HG03460 (cell line): ENCODE data around the gene MRPL45.
A peak's percentile ranks its signal among the peaks of the same experiment; 100 is the strongest.

Experiments used
- ATAC-seq: cut with Tn5 transposase; IDR thresholded peaks from one replicate; pipeline ENCODE4 v1.9.1; 2021; ENCODE audit not compliant: unreplicated experiment

The MRPL45 gene

GRCh38 chr17:38344420-38344745 lies 47.4 kb downstream of the MRPL45 start:
- ATAC-seq, result no peak

DNA sequence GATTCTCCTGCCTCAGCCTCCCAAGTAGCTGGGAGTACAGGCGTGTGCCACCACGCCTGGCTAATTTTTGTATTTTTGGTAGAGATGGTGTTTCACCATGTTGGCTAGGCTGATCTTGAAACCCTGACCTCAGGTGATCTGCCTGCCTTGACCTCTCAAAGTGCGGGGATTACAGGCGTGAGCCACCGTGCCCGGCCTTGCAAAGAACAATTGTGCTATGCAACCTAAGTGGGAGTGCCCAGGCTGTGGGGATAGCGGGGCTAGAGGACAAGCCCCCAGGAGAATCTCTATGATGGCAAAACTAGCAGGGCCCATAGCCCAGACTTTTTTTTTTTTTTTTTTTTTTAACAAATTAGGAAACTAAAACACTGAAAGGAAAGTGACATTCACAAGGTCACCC lies 48.8 kb downstream of the MRPL45 start:
- no peak for ATAC-seq

DNA sequence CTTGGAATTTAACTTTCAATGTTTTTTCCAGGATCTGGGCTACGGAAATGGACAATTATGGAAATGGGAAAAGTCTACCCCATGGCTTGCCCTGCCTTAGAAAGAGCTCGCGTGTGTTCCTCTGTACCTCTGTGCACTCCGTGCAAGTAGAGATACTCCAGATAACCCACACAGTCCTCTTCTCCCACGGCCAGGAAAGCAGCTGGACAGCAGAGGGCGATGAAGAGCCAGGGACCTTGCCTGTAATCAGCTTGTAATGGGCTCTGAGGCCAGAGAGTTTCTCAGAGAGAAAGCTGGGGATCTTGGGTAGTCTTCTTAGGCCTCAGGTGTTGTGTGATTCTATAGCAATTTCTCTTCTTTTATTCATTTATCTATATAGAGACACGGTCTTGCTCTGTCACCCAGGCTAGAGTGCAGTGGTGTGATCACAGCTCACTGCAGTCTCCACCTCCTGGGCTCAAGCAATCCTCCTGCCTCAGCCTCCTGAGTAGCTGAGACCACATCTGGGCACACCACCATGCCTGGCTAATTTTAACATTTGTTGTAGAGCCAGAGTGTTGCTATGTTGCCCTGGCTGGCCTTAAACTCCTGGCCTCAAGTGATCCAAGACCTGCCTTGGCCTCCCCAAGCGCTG lies 52.2 kb downstream of the MRPL45 start:
- ATAC-seq, result no peak

- no peak for ATAC-seq
Measured at GRCh38 chr17:38350035-38350434, 53.1 kb downstream of the MRPL45 start.

DNA sequence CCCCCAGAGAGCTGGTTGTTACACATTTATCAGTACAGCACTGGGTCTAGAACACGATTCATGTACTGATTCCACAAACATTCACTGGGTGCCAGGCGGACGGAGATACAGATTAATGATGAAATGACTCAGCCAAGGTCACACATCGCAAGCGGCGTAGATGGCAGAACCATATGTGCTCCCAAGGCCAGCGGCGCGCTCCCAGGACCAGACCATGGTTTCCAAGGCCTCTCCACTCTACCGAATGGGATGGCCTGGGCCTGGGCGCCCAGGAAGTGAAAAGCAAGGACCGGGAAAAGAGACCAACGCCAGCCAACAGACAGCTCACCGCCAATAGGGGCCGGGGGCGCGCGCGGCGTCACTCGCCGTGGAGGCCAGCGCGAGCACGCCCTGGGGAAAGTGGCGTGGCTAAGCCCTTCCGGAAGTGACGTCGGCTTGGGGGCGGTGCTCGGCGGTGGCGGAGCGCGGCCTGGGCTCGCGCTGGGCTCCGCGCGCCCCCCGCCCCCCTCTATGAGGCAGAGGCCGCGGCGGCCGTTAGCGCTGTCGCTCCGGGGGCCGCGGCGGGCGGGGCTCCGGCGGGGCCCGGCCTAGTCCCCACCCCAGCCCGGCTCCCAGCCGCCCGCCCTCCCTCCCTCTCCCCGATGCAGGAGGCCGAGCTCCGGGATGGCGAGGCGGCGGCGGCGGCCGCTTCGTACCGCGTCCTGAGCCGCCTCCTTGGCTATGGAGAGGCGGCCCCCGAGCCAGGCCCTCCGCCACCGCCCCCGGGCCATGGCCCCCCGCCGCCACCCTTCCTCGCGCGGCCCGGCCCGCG lies 54.6 kb downstream of the MRPL45 start, which contains the start of gene SOCS7:
SOCS7 (plus strand) TSS at position 433 of the 811 bp plus-strand sequence; CDS start at position 642, 209 bp downstream.
- ATAC-seq, result peak; percentile 85

DNA sequence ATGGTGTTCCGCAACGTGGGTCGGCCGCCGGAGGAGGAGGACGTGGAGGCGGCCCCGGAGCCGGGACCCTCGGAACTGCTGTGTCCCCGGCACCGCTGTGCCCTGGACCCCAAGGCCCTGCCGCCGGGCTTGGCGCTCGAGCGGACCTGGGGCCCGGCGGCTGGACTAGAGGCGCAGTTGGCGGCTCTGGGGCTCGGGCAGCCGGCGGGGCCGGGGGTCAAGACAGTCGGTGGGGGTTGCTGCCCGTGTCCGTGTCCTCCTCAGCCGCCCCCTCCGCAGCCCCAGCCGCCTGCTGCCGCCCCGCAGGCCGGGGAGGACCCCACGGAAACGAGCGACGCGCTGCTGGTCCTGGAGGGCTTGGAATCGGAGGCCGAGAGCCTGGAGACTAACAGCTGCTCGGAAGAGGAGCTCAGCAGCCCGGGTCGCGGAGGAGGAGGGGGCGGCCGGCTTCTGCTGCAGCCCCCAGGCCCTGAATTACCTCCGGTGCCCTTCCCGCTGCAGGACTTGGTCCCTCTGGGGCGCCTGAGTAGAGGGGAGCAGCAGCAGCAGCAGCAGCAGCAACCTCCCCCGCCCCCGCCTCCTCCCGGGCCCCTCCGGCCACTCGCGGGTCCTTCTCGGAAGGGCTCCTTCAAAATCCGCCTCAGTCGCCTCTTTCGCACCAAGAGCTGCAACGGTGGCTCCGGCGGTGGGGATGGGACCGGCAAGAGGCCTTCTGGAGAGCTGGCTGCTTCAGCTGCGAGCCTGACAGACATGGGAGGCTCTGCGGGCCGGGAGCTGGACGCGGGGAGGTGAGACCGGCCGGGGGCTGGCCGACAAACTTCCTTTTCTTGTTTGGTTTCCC lies 55.5 kb downstream of the MRPL45 start:
- no peak for ATAC-seq

DNA sequence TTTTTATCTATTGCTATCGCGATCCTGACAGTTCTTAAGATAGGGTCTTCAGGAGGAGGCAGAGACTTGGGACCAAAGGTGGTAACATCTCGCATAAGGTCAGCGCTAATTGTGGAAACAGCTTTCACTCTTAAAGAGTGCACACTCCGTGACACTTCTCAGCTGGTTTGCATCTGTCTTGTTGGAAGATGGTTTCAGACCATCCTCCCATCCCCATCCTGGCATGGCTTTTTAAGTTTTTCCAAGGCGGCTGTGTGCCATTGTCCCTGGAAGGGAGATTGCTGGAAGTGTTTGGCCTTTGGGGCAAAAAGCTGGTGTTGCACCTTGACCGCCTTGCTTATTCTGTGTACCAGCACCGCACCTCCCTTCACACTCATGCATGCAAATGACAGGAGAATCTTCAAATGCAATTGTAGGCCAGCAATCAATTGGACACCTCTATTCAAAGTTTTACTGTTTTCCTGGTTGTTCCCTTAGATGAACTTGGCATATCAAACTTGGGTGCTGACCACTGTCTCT lies 56.2 kb downstream of the MRPL45 start:
- ATAC-seq, result no peak

DNA sequence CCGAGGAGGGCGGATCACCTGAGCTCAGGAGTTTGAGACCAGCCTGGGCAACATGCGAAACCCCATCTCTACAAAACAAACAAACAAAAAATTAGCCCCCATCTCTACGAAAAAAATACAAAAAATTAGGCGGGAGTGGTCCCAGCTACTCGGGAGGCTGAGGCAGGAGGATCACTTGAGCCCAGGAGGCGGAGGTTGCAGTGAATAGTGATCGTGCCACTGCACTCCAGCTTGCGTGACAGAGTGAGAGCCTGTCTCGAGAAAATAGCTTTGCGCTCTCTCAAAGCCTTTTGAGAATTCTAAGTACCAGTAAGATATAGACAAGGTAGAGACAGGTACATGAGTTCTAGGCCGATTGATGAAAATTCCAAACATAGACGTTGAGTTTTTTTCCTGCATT lies 56.7 kb downstream of the MRPL45 start:
- ATAC-seq, result no peak

GRCh38 chr17:38354466-38354865 lies 57.5 kb downstream of the MRPL45 start:
- no peak for ATAC-seq

GRCh38 chr17:38355251-38355650 lies 58.3 kb downstream of the MRPL45 start:
- no peak for ATAC-seq

DNA sequence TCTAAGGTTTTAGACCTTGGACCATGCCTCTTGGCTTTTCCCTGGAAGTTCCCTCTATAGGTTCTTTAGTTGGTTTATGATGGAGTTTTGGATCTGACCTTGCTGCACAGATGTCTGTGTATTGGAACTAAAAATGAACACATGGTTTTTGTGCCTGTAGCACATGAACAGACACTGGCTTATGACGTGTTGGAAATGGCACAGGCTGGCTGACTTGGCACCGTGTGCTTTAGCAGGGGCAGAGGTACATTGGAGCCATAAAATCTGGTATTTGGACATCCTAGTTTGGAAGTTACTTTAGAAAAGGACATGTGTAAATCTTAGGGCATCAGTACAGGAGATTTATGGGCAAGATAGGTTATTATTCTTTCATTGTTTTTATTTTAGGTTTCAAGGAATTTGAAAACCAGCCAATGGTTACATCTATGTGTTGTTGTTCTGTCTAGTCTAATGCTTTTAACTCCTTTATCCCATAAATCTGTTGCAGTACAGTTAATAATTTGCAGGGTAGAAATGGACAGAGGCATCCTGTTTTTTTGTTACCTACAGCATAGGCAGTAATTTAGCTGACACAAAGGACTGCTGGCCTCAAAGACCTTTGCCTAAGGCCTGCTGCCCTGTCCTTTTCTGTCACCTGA lies 60.6 kb downstream of the MRPL45 start:
- no peak for ATAC-seq

DNA sequence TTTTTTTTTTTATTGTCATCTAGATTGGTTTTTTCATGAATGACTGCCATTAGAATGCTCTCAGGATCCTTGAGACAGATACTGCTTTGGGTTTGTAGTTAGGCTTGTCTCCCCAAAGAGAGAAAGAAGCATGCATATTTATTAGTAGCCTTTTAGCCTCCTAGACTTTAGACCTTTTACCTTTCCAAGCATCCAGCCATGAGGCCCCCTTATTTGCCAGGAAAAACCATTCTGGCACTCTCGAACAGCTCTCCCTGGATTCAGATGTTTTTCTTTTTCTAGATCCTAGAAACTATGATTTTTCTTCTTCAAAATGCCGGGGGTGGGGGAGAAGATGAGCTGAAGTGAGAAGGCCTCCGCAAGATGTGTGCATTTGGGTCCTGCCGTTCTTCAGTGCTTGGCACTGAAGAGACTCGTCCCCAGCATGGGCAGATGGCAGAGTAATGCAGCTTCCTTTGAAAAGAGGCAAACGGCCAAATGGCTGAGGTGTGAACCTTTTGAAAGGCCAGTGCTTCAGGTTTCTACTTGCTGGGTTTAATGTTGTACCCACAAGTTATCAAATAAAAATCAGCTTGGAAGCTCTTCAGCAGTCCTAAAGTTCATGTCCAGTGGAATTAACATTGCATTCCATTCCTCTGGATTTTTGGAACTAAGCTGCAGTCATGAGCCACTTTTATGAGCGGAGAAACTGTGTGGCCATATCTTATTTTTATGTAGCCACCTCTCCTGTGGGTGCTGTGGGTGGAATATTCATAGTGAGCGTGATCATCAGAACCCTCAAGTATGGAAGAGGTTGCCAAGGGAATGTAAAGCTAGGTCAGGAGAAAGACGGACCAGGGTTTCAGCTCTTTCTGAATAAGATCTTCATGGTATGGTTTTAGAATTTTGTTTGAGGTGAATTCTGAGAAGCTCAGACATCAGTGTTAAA lies 61.9 kb downstream of the MRPL45 start:
- ATAC-seq, result no peak

GRCh38 chr17:38361694-38362465 lies 64.9 kb downstream of the MRPL45 start:
- ATAC-seq, result no peak

DNA sequence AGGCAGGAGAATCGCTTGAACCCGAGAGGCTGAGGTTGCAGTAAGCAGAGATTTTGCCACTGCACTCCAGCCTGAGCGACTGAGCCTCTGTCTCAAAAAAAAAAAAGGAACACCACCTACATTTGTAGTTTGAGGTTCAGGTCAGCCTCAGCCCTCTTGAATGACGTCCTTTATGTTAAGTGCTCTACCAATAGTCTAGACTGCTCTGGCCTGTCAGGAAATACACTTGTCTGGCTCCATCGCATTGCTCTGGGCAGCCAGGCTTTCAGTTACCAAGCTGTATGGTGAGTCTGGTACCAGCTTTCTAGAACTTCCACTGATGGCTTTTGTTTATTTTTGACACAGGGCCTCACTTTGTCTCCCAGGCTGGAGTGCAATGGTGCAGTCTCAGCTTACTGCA lies 66.0 kb downstream of the MRPL45 start:
- no peak for ATAC-seq

DNA sequence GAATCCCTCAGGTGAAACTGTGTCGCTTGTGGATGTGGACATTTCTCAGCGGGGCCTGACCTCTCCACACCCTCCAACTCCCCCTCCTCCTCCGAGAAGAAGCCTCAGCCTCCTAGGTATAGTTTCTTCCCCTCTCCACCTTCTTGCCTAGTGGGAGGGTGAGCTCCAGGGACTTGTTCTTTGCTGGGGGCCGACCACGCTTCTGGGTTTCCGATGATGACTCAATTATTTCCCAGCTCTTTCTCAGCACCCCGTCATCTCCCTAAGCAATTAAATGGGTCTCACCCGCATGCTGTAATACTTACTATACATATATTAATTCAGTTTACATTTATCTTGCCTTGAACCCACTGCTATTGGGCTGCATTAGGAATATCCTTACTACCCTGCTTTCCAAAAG lies 67.8 kb downstream of the MRPL45 start:
- no peak for ATAC-seq

GRCh38 chr17:38369124-38369886 lies 72.3 kb downstream of the MRPL45 start:
- ATAC-seq, result no peak
